Transverse colon (tissue), 3 donors: ENCODE results near the gene TBX2.

Source experiments
- CTCF ChIP-seq, 5 experiments: fragments of 200-600 bp in 3 of 5; fragments of 450-650 bp in 2 of 5; sonication (generic) in 3 of 5; IDR thresholded peaks; 1 replicate in 2 of 5; 2 replicates in 3 of 5; pipeline ENCODE4 v1.5.1; 2016 to 2017; ENCODE audit warnings: antibody characterized with exemption in 5 of 5, inconsistent platforms in 3 of 5, mild to moderate bottlenecking in 2 of 5, moderate library complexity in 1 of 5
- EP300 ChIP-seq: sonication (generic); formaldehyde crosslinking; IDR thresholded peaks from one replicate; pipeline ENCODE4 v1.6.1; 2017; ENCODE audit warnings: antibody characterized with exemption, low read depth

GRCh38 chr17:61444075-61444474 lies 44.4 kb downstream of the TBX2 start:
- no peak for TF ChIP-seq EP300
- no peak for TF ChIP-seq CTCF (IDR thresholded peaks at IDR 0.05)
